OCI-LY7 (cell line): ENCODE results near the gene PMF1. TPM values are rescaled to one million over a fixed set of nuclear protein-coding genes. Genes with fewer than 3 reads are reported as not detected.

Source experiments
- BruUV-seq: library from RNA; stranded (reverse); fragments of 400-500 nt; replicated peaks from 2 replicates; lab custom pipeline; 2021; lab: Mats Ljungman, UMichigan
- CTCF ChIA-PET: fragments of 300-600 bp; sonication (Branson Sonifier 250); formaldehyde crosslinking; loops from one replicate; lab custom pipeline; 2022; ENCODE audit warnings: antibody characterized with exemption; ENCODE audit not compliant: unreplicated experiment; lab: Charles Lee
- POLR2A ChIA-PET: fragments of 300-600 bp; sonication (Branson Sonifier 250); formaldehyde crosslinking; loops from one replicate; lab custom pipeline; 2022; ENCODE audit warnings: antibody characterized with exemption; lab: Charles Lee
- DNase-seq: peaks from one replicate; pipeline ENCODE4 v3.0.0-alpha.2; 2015; ENCODE audit warnings: low spot score
- H2AFZ ChIP-seq: fragments of 200-600 bp; sonication (generic), shearing (Covaris generic); 2 replicates; pipeline ENCODE4 v1.6.1; 2014; ENCODE audit warnings: mild to moderate bottlenecking, antibody characterized with exemption, low read length, moderate library complexity
- H3K27ac ChIP-seq: fragments of 200-600 bp; sonication (generic); 2 replicates; pipeline ENCODE4 v1.5.1; 2014; ENCODE audit warnings: mixed run types, low read depth, mild to moderate bottlenecking, moderate library complexity, low read length, inconsistent platforms; ENCODE audit not compliant: poor library complexity, severe bottlenecking
- H3K36me3 ChIP-seq: fragments of 200-600 bp; sonication (generic); 2 replicates; pipeline ENCODE4 v1.6.1; 2014; ENCODE audit warnings: mild to moderate bottlenecking, antibody characterized with exemption, low read length, moderate library complexity, mixed read lengths; ENCODE audit not compliant: insufficient read depth
- H3K4me1 ChIP-seq: fragments of 200-600 bp; sonication (generic); 2 replicates; pipeline ENCODE4 v1.5.1; 2014; ENCODE audit warnings: mild to moderate bottlenecking, low read length; ENCODE audit not compliant: insufficient read depth, poor library complexity, severe bottlenecking
- H3K4me2 ChIP-seq: fragments of 200-600 bp; sonication (generic); 2 replicates; pipeline ENCODE4 v1.6.1; 2014; ENCODE audit warnings: mild to moderate bottlenecking, low read length
- H3K4me3 ChIP-seq: fragments of 200-600 bp; sonication (generic); 2 replicates; pipeline ENCODE4 v1.5.1; 2014; ENCODE audit warnings: mild to moderate bottlenecking, low read depth, low read length; ENCODE audit not compliant: poor library complexity, severe bottlenecking
- H3K79me2 ChIP-seq: fragments of 200-600 bp; sonication (generic); 2 replicates; pipeline ENCODE4 v1.6.1; 2016; ENCODE audit warnings: low read depth, mild to moderate bottlenecking, low read length, moderate library complexity, mixed read lengths; ENCODE audit not compliant: insufficient read depth
- H3K9me2 ChIP-seq: fragments of 200-600 bp; sonication (generic); 2 replicates; pipeline ENCODE4 v1.6.1; 2016; ENCODE audit warnings: mild to moderate bottlenecking, low read length, mixed read lengths; ENCODE audit not compliant: insufficient read depth
- H3K9me3 ChIP-seq: fragments of 200-600 bp; sonication (generic); 2 replicates; pipeline ENCODE4 v1.6.1; 2014; ENCODE audit warnings: mild to moderate bottlenecking, mixed run types, low read length, mixed read lengths
- H4K20me1 ChIP-seq: fragments of 200-600 bp; sonication (generic); 2 replicates; pipeline ENCODE4 v1.6.1; 2014; ENCODE audit warnings: mild to moderate bottlenecking, antibody characterized with exemption, low read length, moderate library complexity, mixed read lengths; ENCODE audit not compliant: insufficient read depth
- CTCF ChIP-seq: fragments of 200-600 bp; sonication (generic); conservative IDR thresholded peaks from 2 replicates; pipeline ENCODE4 v1.5.1; 2014; ENCODE audit warnings: mild to moderate bottlenecking, antibody characterized with exemption, low read length, moderate library complexity, mixed read lengths
- EZH2phosphoT487 ChIP-seq: fragments of 200-600 bp; sonication (generic); IDR thresholded peaks from 2 replicates; pipeline ENCODE4 v1.6.1; 2018; ENCODE audit warnings: low read depth, borderline replicate concordance, mild to moderate bottlenecking, mixed run types, antibody characterized with exemption, low read length, moderate library complexity, mixed read lengths
- intact Hi-C: fragments of 100-400 bp; cut with micrococcal nuclease; formaldehyde crosslinking; loops from one replicate; pipeline ENCODE4 v1.10.0; 2022; ENCODE audit not compliant: unreplicated experiment
- total RNA-seq, 2 experiments: library from RNA; depleted of rRNA in 1 of 2; stranded (reverse); fragments of >200 nt in 1 of 2; shearing (Covaris generic) in 1 of 2; gene quantifications; 2 replicates each; pipeline ENCODE4 v1.2.3, GENCODE V29; 2014 to 2022

The PMF1 gene
- total RNA-seq, 2 experiments from 2014 or later, result 67.5 to 82.5 TPM

- Histone ChIP-seq H3K79me2 (peaks cover 39% of the 10 kb centered on the region), H3K4me2 (no peak overlapping the region)
- CTCF ChIA-PET, result no interaction called here
These were observed 64.2 kb downstream of the PMF1 start for GRCh38 chr1:156276966-156277381.

GRCh38 chr1:156279837-156280236 lies 67.0 kb downstream of the PMF1 start:
- Histone ChIP-seq H3K27ac (no peak overlapping the region), H3K4me2 (0 out of 2 replicates have a peak overlapping the region, but pooled peaks have one; percentile 14), H3K9me2 (no peaks in the 10 kb centered on the region), H3K4me3 (no peak overlapping the region), H3K79me2 (peaks cover 43% of the 10 kb centered on the region), H3K9me3 (no peaks in the 10 kb centered on the region), H4K20me1 (peaks cover 19% of the 10 kb centered on the region; the same call in 1 of the 2 replicates), H3K36me3 (peaks cover 56% of the 10 kb centered on the region), H3K4me1 (peaks cover 26% of the 10 kb centered on the region), H2AFZ (no peak overlapping the region)
- DNase-seq, result no peak
- intact Hi-C loops, result no loop called here
- POLR2A ChIA-PET, result interaction anchor here (0.5 to 0.9 kb wide), 4 partner anchors 18 to 462 kb away, joined by 3 to 4 read pairs (median 3); partner anchors contain the start of gene KHDC4
- no TSS peak for BruUV-seq
- CTCF ChIA-PET, result interaction anchor here (0.7 kb wide), 1 partner anchor 17 kb away, joined by 5 read pairs; no protein-coding TSS in a partner anchor
- TF ChIP-seq CTCF (no peak), EZH2phosphoT487 (no peak)

More at GRCh38 chr1:156276966-156277381, 64.2 kb downstream of the PMF1 start:
- intact Hi-C loops, result no loop called here
- TF ChIP-seq EZH2phosphoT487 (no peak), CTCF (no peak)
- POLR2A ChIA-PET, result interaction anchor here (0.6 kb wide), 1 partner anchor 402 kb away, joined by 3 read pairs; no protein-coding TSS in a partner anchor
- Histone ChIP-seq H3K9me2 (no peaks in the 10 kb centered on the region), H4K20me1 (peaks cover 19% of the 10 kb centered on the region; the same call in 1 of the 2 replicates), H3K36me3 (peaks cover 85% of the 10 kb centered on the region), H3K4me3 (no peak overlapping the region), H2AFZ (no peak overlapping the region), H3K27ac (no peak overlapping the region), H3K9me3 (no peaks in the 10 kb centered on the region), H3K4me1 (peaks cover 18% of the 10 kb centered on the region)
- BruUV-seq, result no TSS peak
- no peak for DNase-seq

- peak overlapping the region; percentile 96 for H3K4me2 ChIP-seq
- no TSS peak for BruUV-seq
- H2AFZ ChIP-seq, result no peak overlapping the region
- peaks cover 19% of the 10 kb centered on the region; the same call in 1 of the 2 replicates for H4K20me1 ChIP-seq
- H3K79me2 ChIP-seq, result peaks cover 43% of the 10 kb centered on the region
- H3K9me2 ChIP-seq, result no peaks in the 10 kb centered on the region
- intact Hi-C loops, result no loop called here
- peak overlapping the region; percentile 66 for H3K27ac ChIP-seq
- peak; percentile 69 for DNase-seq
- H3K9me3 ChIP-seq, result no peaks in the 10 kb centered on the region
- peaks cover 26% of the 10 kb centered on the region for H3K4me1 ChIP-seq
- H3K36me3 ChIP-seq, result peaks cover 43% of the 10 kb centered on the region
- CTCF ChIA-PET, result interaction anchor here (0.7 kb wide), 1 partner anchor 10 kb away, joined by 3 read pairs; no protein-coding TSS in a partner anchor
- TF ChIP-seq CTCF (peak; percentile 38), EZH2phosphoT487 (no peak)
- peak overlapping the region; percentile 82 for H3K4me3 ChIP-seq
- POLR2A ChIA-PET, result interaction anchor here (0.5 to 2.8 kb wide), 3 partner anchors 45 to 146 kb away, joined by 3 to 11 read pairs (median 4); no protein-coding TSS in a partner anchor
These were observed 68.5 kb downstream of the PMF1 start for GRCh38 chr1:156281281-156281680.
